H1 (cell line): Measurements from ENCODE around the gene ZMIZ1. TPM values are rescaled to one million over a fixed set of nuclear protein-coding genes. Genes with fewer than 3 reads are reported as not detected.

ENCODE experiments used
- ATF2 ChIP-seq: IDR thresholded peaks from 2 replicates; pipeline ENCODE4 v1.6.1; 2012; ENCODE audit warnings: low read length, inconsistent platforms
- CHD2 ChIP-seq: IDR thresholded peaks from 2 replicates; pipeline ENCODE4 v1.6.1; 2012; ENCODE audit warnings: low read length, improper control_type of control experiment
- EGR1 ChIP-seq: IDR thresholded peaks from 2 replicates; pipeline ENCODE4 v1.6.1; 2011; ENCODE audit warnings: low read depth, low read length, borderline replicate concordance
- EP300 ChIP-seq, 2 experiments: IDR thresholded peaks; 1 replicate in 1 of 2; 2 replicates in 1 of 2; pipeline ENCODE4 v1.6.1; 2011 to 2012; ENCODE audit warnings: low read depth in 2 of 2, low read length in 2 of 2, mild to moderate bottlenecking in 2 of 2, borderline replicate concordance in 1 of 2, inconsistent platforms in 1 of 2, moderate library complexity in 1 of 2
- KDM5A ChIP-seq: fragments of 200-600 bp; IDR thresholded peaks from 2 replicates; pipeline ENCODE4 v1.7.1; 2012; ENCODE audit warnings: mild to moderate bottlenecking, low read length, inconsistent platforms, mixed read lengths
- SIX5 ChIP-seq: IDR thresholded peaks from 2 replicates; pipeline ENCODE4 v1.6.1; 2011; ENCODE audit warnings: mild to moderate bottlenecking, low read depth, low read length
- polyA plus RNA-seq, 7 experiments: library from polyadenylated mRNA; depleted of rRNA in 3 of 7; stranded (reverse) in 5 of 7; unstranded in 2 of 7; fragments of >200 nt in 5 of 7; fragments of 200-250 nt in 2 of 7; gene quantifications; 1 replicate in 5 of 7; 2 replicates in 1 of 7; 4 replicates in 1 of 7; pipeline versions ENCODE4 v1.2.1 to v1.2.3, GENCODE V29; 2011 to 2013; ENCODE audit warnings: missing spikeins in 2 of 7, mixed read lengths in 2 of 7
- total RNA-seq: library from RNA; stranded (reverse); fragmentation: NEBNext Ultra II Directional; extraction: Animal tissue kit (Norgen Biotek cat#: 25700); gene quantifications from 2 replicates; pipeline ENCODE4 v1.2.1, GENCODE V29; 2021

The ZMIZ1 gene
- total and polyA plus RNA-seq, 2 of the 8 experiments (the other 6 are each of a cell fraction or from before 2014, with no cell fraction given) = 8.1 to 28.0 TPM

- TF ChIP-seq SIX5 = no peak
- TF ChIP-seq KDM5A = no peak
- no peak for TF ChIP-seq EP300 (IDR thresholded peaks at IDR 0.05; ENCODE audit: borderline replicate concordance in 1 of 2, low read depth in 2 of 2, low read length in 2 of 2)
- no peak for TF ChIP-seq EGR1
- TF ChIP-seq CHD2 = no peak
- TF ChIP-seq ATF2 = no peak
- TF ChIP-seq, all 59 proteins: peak for 0
Observed at GRCh38 chr10:79346012-79346340, 277.2 kb downstream of the ZMIZ1 start (continued).
